Thoracic aorta (tissue), 2 donors: ENCODE data around the gene ARHGEF26. TPM values are rescaled to one million over a fixed set of nuclear protein-coding genes. Genes with fewer than 3 reads are reported as not detected.

ENCODE experiments used
- ATAC-seq: fragments of 150-250 bp; one replicate; pipeline ENCODE4 v1.8.0; 2017; ENCODE audit warnings: low read depth; ENCODE audit not compliant: insufficient number of reproducible peaks, low FRiP score
- DNase-seq: peaks from one replicate; pipeline ENCODE4 v3.0.0-alpha.2; 2020; ENCODE audit warnings: low spot score
- H3K27ac ChIP-seq, 2 donors: fragments of 200-600 bp; sonication (generic); 1 replicate in 1 of 2; 2 replicates in 1 of 2; pipeline ENCODE4 v1.5.1; 2016; ENCODE audit warnings: mild to moderate bottlenecking in 2 of 2, moderate library complexity in 2 of 2
- H3K27me3 ChIP-seq: fragments of 200-600 bp; sonication (generic); replicated peaks from 2 replicates; pipeline ENCODE4 v1.6.0; 2016; ENCODE audit warnings: mild to moderate bottlenecking; ENCODE audit not compliant: insufficient read depth
- H3K36me3 ChIP-seq: fragments of 200-600 bp; sonication (generic); one replicate; pipeline ENCODE4 v1.5.1; 2016
- H3K4me1 ChIP-seq, 2 donors: fragments of 200-600 bp; sonication (generic); 1 replicate in 1 of 2; 2 replicates in 1 of 2; pipeline versions ENCODE4 v1.5.1 to v1.6.0; 2016; ENCODE audit warnings: low read depth in 2 of 2, mild to moderate bottlenecking in 1 of 2; ENCODE audit not compliant: control insufficient read depth in 1 of 2
- H3K4me3 ChIP-seq: fragments of 200-600 bp; sonication (generic); 2 replicates; pipeline ENCODE4 v1.5.1; 2016; ENCODE audit warnings: mild to moderate bottlenecking
- H3K9me3 ChIP-seq: fragments of 200-600 bp; sonication (generic); 2 replicates; pipeline ENCODE4 v1.5.1; 2016
- total RNA-seq, 2 donors: library from RNA; depleted of rRNA; stranded (reverse); fragments of >200 nt; gene quantifications; one replicate each; pipeline versions ENCODE4 v1.1.0 to v1.2.3, GENCODE V29; 2016
- TF ChIP-seq, protein P1 (sequence below): fragments of 200-600 bp; sonication (generic); IDR thresholded peaks from one replicate; pipeline ENCODE4 v1.5.1; 2019; ENCODE audit warnings: antibody characterized with exemption

The ARHGEF26 gene
- total RNA-seq, 2 donors from 2014 or later, result 88.0 to 96.4 TPM

GRCh38 chr3:154115332-154115731, 5.9 kb upstream of the ARHGEF26 start:
- Histone ChIP-seq H3K27ac (no peak overlapping the region), H3K27me3 (no peaks in the 10 kb centered on the region), H3K36me3 (no peaks in the 10 kb centered on the region), H3K4me1 (no peaks in the 10 kb centered on the region), H3K4me3 (no peak overlapping the region), H3K9me3 (no peaks in the 10 kb centered on the region)
- DNase-seq (no peak), ATAC-seq (no peak)
- TF ChIP-seq, protein P1, sequence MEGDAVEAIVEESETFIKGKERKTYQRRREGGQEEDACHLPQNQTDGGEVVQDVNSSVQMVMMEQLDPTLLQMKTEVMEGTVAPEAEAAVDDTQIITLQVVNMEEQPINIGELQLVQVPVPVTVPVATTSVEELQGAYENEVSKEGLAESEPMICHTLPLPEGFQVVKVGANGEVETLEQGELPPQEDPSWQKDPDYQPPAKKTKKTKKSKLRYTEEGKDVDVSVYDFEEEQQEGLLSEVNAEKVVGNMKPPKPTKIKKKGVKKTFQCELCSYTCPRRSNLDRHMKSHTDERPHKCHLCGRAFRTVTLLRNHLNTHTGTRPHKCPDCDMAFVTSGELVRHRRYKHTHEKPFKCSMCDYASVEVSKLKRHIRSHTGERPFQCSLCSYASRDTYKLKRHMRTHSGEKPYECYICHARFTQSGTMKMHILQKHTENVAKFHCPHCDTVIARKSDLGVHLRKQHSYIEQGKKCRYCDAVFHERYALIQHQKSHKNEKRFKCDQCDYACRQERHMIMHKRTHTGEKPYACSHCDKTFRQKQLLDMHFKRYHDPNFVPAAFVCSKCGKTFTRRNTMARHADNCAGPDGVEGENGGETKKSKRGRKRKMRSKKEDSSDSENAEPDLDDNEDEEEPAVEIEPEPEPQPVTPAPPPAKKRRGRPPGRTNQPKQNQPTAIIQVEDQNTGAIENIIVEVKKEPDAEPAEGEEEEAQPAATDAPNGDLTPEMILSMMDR, result no peak

DNA sequence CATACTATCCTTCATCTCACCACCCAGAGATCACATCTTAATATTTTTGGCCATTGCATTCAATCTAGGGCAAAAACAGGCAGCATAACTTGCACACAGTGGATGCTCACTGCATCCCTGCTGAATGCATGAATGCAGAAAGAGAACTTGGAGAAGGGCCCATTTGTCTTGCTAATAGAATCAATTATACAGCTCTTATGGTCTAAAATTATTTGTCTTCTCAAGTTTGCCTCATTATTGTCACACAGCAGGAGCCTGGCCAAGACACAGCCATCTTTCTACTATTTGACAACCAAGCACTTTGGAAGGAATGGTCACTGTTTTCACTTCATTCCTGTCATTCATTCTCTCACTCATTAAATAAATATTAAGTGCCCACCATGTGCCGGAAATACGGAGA, 1.2 kb upstream of the ARHGEF26 start:
- no peaks in the 10 kb centered on the region for H3K9me3 ChIP-seq
- ATAC-seq (no peak), DNase-seq (no peak)
- no peaks in the 10 kb centered on the region for H3K27me3 ChIP-seq
- H3K4me3 ChIP-seq, result no peak overlapping the region
- TF ChIP-seq, protein P1, result no peak
- no peaks in the 10 kb centered on the region for H3K36me3 ChIP-seq
- H3K27ac ChIP-seq, result no peak overlapping the region
- H3K4me1 ChIP-seq, result peaks cover 0 to 6% of the 10 kb centered on the region in 2 donors

DNA sequence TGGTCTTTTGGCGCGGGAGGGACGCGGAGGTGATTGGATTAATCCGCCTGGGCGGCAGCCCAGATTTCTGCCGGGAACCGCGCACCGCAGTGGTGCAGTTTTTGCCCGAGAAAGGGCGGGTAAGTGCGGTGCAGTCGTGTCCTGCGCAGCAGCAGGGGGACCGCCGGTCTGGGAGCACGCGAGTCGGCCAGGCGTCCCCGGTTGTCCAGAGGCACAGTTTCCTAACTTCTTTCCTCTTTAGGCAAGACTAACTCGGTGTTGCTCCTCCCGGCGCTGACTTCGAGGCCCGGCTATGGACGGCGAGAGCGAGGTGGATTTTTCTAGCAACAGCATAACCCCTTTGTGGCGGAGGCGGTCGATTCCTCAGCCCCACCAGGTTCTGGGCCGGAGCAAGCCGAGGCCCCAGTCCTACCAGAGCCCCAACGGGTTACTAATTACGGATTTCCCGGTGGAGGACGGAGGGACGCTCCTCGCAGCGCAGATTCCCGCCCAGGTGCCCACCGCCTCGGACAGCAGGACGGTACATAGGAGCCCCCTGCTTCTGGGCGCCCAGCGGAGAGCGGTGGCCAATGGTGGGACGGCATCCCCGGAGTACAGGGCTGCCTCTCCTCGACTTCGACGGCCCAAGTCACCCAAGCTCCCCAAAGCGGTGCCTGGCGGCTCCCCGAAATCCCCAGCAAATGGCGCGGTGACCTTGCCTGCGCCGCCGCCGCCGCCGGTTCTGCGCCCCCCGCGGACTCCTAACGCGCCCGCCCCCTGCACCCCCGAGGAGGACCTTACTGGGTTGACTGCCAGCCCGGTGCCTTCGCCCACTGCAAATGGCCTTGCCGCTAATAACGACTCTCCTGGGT, 736 bp downstream of the ARHGEF26 start:
- no peaks in the 10 kb centered on the region for H3K36me3 ChIP-seq
- ATAC-seq (peak; percentile 22), DNase-seq (no peak)
- H3K27me3 ChIP-seq, result no peaks in the 10 kb centered on the region
- no peaks in the 10 kb centered on the region for H3K9me3 ChIP-seq
- peak overlapping the region; percentile 59 to 77 for H3K27ac ChIP-seq
- TF ChIP-seq, protein P1, result no peak
- peaks cover 0 to 26% of the 10 kb centered on the region in 2 donors for H3K4me1 ChIP-seq
- peak overlapping the region; percentile 89 for H3K4me3 ChIP-seq

DNA sequence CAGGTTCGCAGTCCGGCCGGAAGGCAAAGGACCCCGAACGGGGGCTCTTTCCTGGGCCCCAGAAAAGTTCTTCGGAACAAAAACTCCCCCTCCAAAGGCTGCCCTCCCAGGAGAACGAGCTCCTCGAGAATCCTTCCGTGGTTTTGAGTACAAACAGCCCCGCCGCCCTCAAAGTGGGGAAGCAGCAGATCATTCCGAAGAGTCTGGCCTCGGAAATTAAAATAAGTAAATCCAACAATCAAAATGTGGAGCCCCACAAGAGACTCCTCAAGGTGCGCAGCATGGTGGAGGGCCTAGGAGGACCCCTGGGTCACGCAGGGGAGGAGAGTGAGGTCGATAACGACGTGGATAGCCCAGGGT, 1.3 kb downstream of the ARHGEF26 start:
- Histone ChIP-seq H3K27ac (peak overlapping the region; percentile 59 to 77), H3K4me1 (peaks cover 0 to 30% of the 10 kb centered on the region in 2 donors), H3K9me3 (no peaks in the 10 kb centered on the region), H3K36me3 (no peaks in the 10 kb centered on the region), H3K27me3 (no peaks in the 10 kb centered on the region), H3K4me3 (peak overlapping the region; percentile 89)
- no peak for DNase-seq
- TF ChIP-seq, protein P1, result no peak
- no peak for ATAC-seq

DNA sequence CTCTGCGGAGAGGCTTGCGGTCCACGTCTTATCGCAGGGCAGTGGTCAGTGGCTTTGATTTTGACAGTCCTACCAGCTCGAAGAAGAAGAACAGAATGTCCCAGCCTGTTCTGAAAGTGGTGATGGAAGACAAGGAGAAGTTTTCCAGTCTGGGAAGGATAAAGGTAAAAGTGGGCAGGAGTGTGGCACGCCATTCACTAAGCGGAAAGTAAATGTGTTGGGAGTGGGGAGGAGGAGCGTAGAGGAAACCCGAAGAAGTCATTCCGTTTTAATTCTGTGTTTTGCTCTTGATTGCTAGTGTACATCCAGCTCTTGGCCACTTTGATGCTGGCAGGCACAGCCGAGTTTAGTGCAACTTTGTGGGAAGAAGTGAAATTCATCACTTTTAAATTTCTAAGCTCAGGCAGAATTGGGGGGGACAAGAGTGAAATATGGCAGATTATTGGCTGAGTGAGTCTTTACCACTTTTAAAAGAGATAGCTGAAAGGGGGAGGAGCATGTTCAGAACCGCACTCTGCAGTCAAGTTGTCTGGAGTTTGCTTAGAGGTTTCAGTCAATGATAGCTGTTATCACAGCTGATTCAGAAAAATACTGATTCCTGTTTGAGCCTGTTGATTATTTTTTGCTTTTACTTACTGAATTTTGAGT, 1.8 kb downstream of the ARHGEF26 start:
- Histone ChIP-seq H3K27ac (peak overlapping the region; percentile 59 to 77), H3K9me3 (no peaks in the 10 kb centered on the region), H3K4me1 (peaks cover 0 to 31% of the 10 kb centered on the region in 2 donors), H3K27me3 (no peaks in the 10 kb centered on the region), H3K4me3 (peak overlapping the region; percentile 89), H3K36me3 (no peaks in the 10 kb centered on the region)
- ATAC-seq, result no peak
- TF ChIP-seq, protein P1, result no peak
- DNase-seq, result no peak
